OCI-LY7 (cell line): ENCODE results near the gene MYO1F.

ENCODE experiments used
- EZH2phosphoT487 ChIP-seq: fragments of 200-600 bp; sonication (generic); IDR thresholded peaks from 2 replicates; pipeline ENCODE4 v1.6.1; 2018; ENCODE audit warnings: low read depth, borderline replicate concordance, mild to moderate bottlenecking, mixed run types, antibody characterized with exemption, low read length, moderate library complexity, mixed read lengths
- TF ChIP-seq, protein P1 (sequence below): fragments of 200-600 bp; sonication (generic); conservative IDR thresholded peaks from 2 replicates; pipeline ENCODE4 v1.5.1; 2014; ENCODE audit warnings: mild to moderate bottlenecking, antibody characterized with exemption, low read length, moderate library complexity, mixed read lengths

GRCh38 chr19:8484331-8484894 lies 92.8 kb downstream of the MYO1F start:
- TF ChIP-seq, protein P1, sequence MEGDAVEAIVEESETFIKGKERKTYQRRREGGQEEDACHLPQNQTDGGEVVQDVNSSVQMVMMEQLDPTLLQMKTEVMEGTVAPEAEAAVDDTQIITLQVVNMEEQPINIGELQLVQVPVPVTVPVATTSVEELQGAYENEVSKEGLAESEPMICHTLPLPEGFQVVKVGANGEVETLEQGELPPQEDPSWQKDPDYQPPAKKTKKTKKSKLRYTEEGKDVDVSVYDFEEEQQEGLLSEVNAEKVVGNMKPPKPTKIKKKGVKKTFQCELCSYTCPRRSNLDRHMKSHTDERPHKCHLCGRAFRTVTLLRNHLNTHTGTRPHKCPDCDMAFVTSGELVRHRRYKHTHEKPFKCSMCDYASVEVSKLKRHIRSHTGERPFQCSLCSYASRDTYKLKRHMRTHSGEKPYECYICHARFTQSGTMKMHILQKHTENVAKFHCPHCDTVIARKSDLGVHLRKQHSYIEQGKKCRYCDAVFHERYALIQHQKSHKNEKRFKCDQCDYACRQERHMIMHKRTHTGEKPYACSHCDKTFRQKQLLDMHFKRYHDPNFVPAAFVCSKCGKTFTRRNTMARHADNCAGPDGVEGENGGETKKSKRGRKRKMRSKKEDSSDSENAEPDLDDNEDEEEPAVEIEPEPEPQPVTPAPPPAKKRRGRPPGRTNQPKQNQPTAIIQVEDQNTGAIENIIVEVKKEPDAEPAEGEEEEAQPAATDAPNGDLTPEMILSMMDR: no peak
- no peak for TF ChIP-seq EZH2phosphoT487
